Ascending aorta (tissue), 2 donors: ENCODE data around the gene PRTG. TPM values are rescaled to one million over a fixed set of nuclear protein-coding genes. Genes with fewer than 3 reads are reported as not detected.

Experiments
- DNase-seq, 2 donors: peaks; one replicate each; pipeline ENCODE4 v3.0.0-alpha.2; 2019; ENCODE audit warnings: low spot score in 2 of 2
- H3K27ac ChIP-seq, 2 donors: fragments of 200-600 bp; sonication (generic); one replicate each; pipeline ENCODE4 v1.5.1; 2016 to 2017; ENCODE audit warnings: mild to moderate bottlenecking in 1 of 2
- H3K27me3 ChIP-seq: fragments of 200-600 bp; sonication (generic); one replicate; pipeline ENCODE4 v1.5.1; 2017
- H3K36me3 ChIP-seq, 2 donors: fragments of 200-600 bp; sonication (generic); one replicate each; pipeline ENCODE4 v1.5.1; 2016
- H3K4me1 ChIP-seq, 2 donors: fragments of 200-600 bp; sonication (generic); one replicate each; pipeline ENCODE4 v1.5.1; 2016 to 2017; ENCODE audit warnings: mild to moderate bottlenecking in 1 of 2
- H3K4me3 ChIP-seq, 2 donors: fragments of 200-600 bp; sonication (generic); one replicate each; pipeline ENCODE4 v1.5.1; 2016 to 2017; ENCODE audit warnings: mild to moderate bottlenecking in 1 of 2
- H3K9me3 ChIP-seq, 2 donors: fragments of 200-600 bp; sonication (generic); one replicate each; pipeline ENCODE4 v1.5.1; 2016
- intact Hi-C: fragments of 100-400 bp; cut with DNase I; formaldehyde crosslinking; loops from one replicate; pipeline ENCODE4 v1.15.1; 2023
- total RNA-seq: library from RNA; depleted of rRNA; stranded (reverse); fragments of >200 nt; gene quantifications from one replicate; pipeline ENCODE4 v1.1.0, GENCODE V29; 2016
- TF ChIP-seq, protein P1 (sequence below), 3 experiments: fragments of 200-600 bp in 2 of 3; fragments of 450-650 bp in 1 of 3; sonication (generic) in 2 of 3; IDR thresholded peaks; one replicate each; pipeline ENCODE4 v1.5.1; 2016 to 2019; ENCODE audit warnings: antibody characterized with exemption in 3 of 3, mild to moderate bottlenecking in 1 of 3, moderate library complexity in 1 of 3

PRTG gene
- total RNA-seq, 1 donor from 2014 or later = 0.21 TPM

DNA sequence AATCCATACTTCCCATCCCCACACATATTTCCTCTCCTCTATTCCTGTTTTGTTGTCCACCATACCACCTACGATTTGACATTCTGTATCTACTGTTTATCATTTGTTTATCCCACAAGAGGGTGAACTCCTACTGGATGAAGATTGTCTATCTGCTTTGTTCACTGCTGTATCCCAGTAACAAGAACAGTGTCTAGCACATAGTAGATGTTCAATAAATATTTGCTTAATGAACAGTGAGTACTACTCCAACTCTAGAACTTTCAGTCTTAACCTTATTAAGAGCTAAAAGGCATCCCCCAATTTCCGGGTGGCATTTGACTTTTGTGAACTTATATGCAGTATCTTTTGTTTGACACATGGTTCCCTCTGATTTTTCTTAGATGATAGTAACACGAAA lies 156.1 kb downstream of the PRTG start:
- peak overlapping the region; percentile 73 to 80 for H3K4me3 ChIP-seq
- H3K9me3 ChIP-seq = no peaks in the 10 kb centered on the region
- intact Hi-C loops = loop anchor here (10.0 kb wide), 1 partner anchor 658 kb away; the partner anchor contains the start of gene RFX7
- no peak for DNase-seq
- H3K4me1 ChIP-seq = peaks cover 0 to 13% of the 10 kb centered on the region in 2 donors
- no peak overlapping the region for H3K27ac ChIP-seq
- TF ChIP-seq, protein P1, sequence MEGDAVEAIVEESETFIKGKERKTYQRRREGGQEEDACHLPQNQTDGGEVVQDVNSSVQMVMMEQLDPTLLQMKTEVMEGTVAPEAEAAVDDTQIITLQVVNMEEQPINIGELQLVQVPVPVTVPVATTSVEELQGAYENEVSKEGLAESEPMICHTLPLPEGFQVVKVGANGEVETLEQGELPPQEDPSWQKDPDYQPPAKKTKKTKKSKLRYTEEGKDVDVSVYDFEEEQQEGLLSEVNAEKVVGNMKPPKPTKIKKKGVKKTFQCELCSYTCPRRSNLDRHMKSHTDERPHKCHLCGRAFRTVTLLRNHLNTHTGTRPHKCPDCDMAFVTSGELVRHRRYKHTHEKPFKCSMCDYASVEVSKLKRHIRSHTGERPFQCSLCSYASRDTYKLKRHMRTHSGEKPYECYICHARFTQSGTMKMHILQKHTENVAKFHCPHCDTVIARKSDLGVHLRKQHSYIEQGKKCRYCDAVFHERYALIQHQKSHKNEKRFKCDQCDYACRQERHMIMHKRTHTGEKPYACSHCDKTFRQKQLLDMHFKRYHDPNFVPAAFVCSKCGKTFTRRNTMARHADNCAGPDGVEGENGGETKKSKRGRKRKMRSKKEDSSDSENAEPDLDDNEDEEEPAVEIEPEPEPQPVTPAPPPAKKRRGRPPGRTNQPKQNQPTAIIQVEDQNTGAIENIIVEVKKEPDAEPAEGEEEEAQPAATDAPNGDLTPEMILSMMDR (IDR thresholded peaks at IDR 0.05) = no peak
- no peaks in the 10 kb centered on the region for H3K27me3 ChIP-seq
- no peaks in the 10 kb centered on the region for H3K36me3 ChIP-seq

DNA sequence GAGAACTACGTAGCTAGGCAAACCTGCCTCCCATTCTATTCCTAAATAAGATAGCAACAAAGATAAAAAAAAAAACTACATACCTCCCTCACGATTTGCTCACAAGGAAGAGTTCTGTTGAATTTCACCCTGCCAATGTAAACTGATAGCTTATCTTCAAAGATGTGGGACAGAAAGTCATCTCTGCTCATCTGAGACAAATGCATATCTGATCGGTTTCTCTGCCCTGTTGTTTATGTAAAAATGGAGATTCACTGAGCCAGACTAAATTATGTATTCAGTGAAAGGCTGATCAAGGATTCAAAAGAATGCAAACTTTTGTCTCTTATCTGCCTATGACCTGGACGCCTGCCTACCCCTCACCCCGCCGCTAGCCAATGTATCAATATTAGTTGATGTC lies 166.0 kb downstream of the PRTG start:
- intact Hi-C loops = no loop called here
- TF ChIP-seq, protein P1 (IDR thresholded peaks at IDR 0.05) = no peak
- no peak for DNase-seq

DNA sequence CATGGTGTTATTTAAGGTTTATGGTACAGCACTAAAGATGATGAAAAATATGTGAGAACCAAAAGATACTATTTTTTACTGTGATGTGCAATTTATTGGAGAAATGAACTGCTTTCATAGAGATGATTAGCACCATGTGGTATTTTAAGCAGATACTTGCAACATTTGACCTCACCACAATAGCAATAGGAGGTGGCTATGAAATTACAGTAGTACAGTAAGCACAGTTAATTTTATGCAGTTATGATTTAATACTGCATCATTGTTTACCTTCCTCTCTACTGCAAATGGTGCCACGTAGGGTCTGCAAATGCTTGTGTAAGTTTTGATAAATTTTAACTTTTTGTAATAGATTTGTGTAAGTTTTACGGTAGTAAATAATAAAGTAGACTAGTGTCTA lies 168.9 kb downstream of the PRTG start:
- H3K36me3 ChIP-seq = no peaks in the 10 kb centered on the region

More for the DNA sequence above, 166.0 kb downstream of the PRTG start:
- H3K27me3 ChIP-seq = no peaks in the 10 kb centered on the region
- no peak overlapping the region for H3K27ac ChIP-seq
- no peaks in the 10 kb centered on the region for H3K36me3 ChIP-seq
- H3K4me1 ChIP-seq = no peaks in the 10 kb centered on the region
- H3K9me3 ChIP-seq = no peaks in the 10 kb centered on the region
- H3K4me3 ChIP-seq = no peak overlapping the region

DNA sequence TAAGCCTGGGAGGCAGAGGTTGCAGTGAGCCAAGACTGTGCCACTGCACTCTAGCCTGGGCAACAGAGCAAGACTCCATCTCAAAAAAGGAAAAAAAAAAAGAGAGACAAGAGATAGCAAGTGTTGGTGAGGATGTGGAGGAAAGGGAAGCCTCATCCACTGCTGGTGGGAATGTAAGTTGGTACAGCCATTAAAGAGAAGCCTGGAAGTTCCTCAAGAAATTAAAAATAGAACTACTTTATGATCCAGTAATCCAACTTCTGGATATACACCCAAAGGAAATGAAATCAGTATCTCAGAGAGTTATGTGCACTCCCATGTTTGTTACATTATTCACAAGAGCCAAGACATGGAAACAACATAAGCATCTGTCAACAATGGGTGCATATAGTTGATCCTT lies 169.7 kb downstream of the PRTG start:
- Histone ChIP-seq H3K9me3 (peaks cover 0 to 16% of the 10 kb centered on the region in 2 donors), H3K4me1 (no peaks in the 10 kb centered on the region), H3K27ac (no peak overlapping the region), H3K36me3 (no peaks in the 10 kb centered on the region), H3K27me3 (no peaks in the 10 kb centered on the region), H3K4me3 (no peak overlapping the region)
- TF ChIP-seq, protein P1 (IDR thresholded peaks at IDR 0.05) = no peak
- intact Hi-C loops = no loop called here
- DNase-seq = no peak

More for the DNA sequence above, 168.9 kb downstream of the PRTG start:
- H3K4me3 ChIP-seq = no peak overlapping the region
- no peak overlapping the region for H3K27ac ChIP-seq
- intact Hi-C loops = no loop called here
- TF ChIP-seq, protein P1 (IDR thresholded peaks at IDR 0.05) = no peak
- no peaks in the 10 kb centered on the region for H3K27me3 ChIP-seq
- H3K9me3 ChIP-seq = peaks cover 0 to 16% of the 10 kb centered on the region in 2 donors
- no peak for DNase-seq
- no peaks in the 10 kb centered on the region for H3K4me1 ChIP-seq

DNA sequence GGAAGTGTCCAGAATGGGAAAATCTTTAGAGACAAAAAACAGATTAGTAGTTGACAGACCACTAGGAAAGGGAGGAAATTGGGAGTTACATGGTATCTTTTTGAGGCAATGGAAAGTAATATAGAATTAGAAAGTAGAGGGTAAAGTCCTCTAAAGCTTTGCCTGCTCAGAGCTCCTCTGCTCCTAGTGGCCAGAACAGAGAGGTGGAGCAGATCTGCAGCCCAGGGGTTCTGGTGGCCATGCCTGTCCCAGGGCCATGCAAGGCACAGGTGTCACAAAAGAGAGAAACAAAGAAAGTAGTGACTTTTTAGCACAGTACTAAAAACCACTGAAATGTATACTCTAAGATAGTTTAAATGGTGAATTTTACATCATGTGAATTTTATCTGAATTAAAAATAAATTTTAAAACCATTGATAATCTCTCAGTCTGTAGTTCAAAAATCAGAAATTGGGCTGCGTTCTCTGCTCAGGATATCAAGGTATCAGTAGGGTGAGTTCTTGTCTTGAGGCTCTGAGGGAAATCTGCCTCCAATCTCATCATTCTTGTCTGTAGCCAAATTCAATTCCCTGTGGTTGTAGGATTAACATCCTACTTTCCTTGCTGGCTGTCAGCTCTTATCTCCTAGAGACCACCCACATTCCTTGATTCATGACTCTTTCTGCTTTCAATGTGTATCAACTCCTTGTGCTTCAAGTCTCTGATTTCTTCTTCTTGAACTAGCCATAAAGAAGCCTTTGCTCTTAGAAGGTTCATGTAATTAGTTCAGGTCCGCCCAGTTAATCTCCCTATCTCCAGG lies 178.4 kb downstream of the PRTG start:
- Histone ChIP-seq H3K27ac (no peak overlapping the region), H3K4me3 (no peak overlapping the region), H3K4me1 (no peaks in the 10 kb centered on the region), H3K9me3 (peaks cover 0 to 29% of the 10 kb centered on the region in 2 donors), H3K27me3 (no peaks in the 10 kb centered on the region), H3K36me3 (no peaks in the 10 kb centered on the region)
- TF ChIP-seq, protein P1 (IDR thresholded peaks at IDR 0.05) = no peak
- DNase-seq = no peak
- intact Hi-C loops = no loop called here
